Measurements from ENCODE around the gene PLEKHA5.

DNA sequence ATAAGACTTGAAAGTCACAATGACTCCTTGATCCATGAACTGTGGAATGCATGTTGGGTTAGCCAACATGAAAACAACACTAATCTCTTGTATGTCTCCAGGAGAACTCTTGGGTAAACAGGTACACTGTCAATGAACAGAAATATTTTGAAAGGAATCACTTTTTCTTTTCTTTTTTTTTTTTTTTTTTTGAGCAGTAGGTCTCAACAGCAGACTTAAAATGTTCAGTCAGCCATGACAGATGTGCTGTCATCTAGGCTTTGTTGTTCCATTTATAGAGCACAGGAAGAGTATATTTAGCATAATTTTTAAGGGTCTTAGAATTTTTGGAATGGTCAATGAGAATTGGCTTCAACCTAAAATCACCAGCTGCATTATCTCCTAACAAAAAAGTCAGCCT lies 2.3 kb upstream of the PLEKHA5 start:
- TF ChIP-seq CTCF (IDR thresholded peaks at IDR 0.05) (no peak), POLR2A (IDR thresholded peaks at IDR 0.05) (no peak)

Measured in body of pancreas (tissue), 4 donors.